KMS-11 (cell line): ENCODE measurements around the gene KLK13.

Source experiments
- H2AFZ ChIP-seq: fragments of 200-600 bp; sonication (generic); 2 replicates; pipeline ENCODE4 v1.6.1; 2016; ENCODE audit warnings: antibody characterized with exemption, mixed run types, low read depth
- H3K27ac ChIP-seq: fragments of 200-600 bp; sonication (generic); 2 replicates; pipeline ENCODE4 v1.6.1; 2016; ENCODE audit warnings: mild to moderate bottlenecking, mixed run types
- H3K27me3 ChIP-seq: fragments of 200-600 bp; sonication (generic); 2 replicates; pipeline ENCODE4 v1.6.1; 2017; ENCODE audit warnings: mild to moderate bottlenecking, low read depth, mixed run types, moderate library complexity; ENCODE audit not compliant: insufficient read depth
- H3K36me3 ChIP-seq: fragments of 200-600 bp; sonication (generic); 2 replicates; pipeline ENCODE4 v1.6.1; 2017; ENCODE audit warnings: mild to moderate bottlenecking, mixed run types; ENCODE audit not compliant: insufficient read depth
- H3K4me1 ChIP-seq: fragments of 200-600 bp; sonication (generic); 2 replicates; pipeline ENCODE4 v1.6.1; 2016; ENCODE audit warnings: mild to moderate bottlenecking, low read depth, mixed run types; ENCODE audit not compliant: poor library complexity, severe bottlenecking
- H3K4me2 ChIP-seq: fragments of 200-600 bp; sonication (generic); 2 replicates; pipeline ENCODE4 v1.7.0; 2016; ENCODE audit warnings: mild to moderate bottlenecking, mixed run types
- H3K4me3 ChIP-seq: fragments of 200-600 bp; sonication (generic); IDR thresholded peaks from 2 replicates; pipeline ENCODE4 v1.6.1; 2017; ENCODE audit warnings: low read depth, low read length, mixed read lengths; ENCODE audit not compliant: insufficient read depth
- H3K79me2 ChIP-seq: fragments of 200-600 bp; sonication (generic); 2 replicates; pipeline ENCODE4 v1.6.1; 2016; ENCODE audit warnings: low read depth, mixed run types; ENCODE audit not compliant: insufficient read depth
- H3K9ac ChIP-seq: fragments of 200-600 bp; sonication (generic); 2 replicates; pipeline ENCODE4 v1.6.1; 2016; ENCODE audit warnings: mild to moderate bottlenecking, mixed run types
- H4K20me1 ChIP-seq: fragments of 200-600 bp; sonication (generic); 2 replicates; pipeline ENCODE4 v1.6.1; 2016; ENCODE audit warnings: mild to moderate bottlenecking, mixed run types; ENCODE audit not compliant: insufficient read depth
- TF ChIP-seq, protein P1 (sequence below): fragments of 200-600 bp; sonication (generic); conservative IDR thresholded peaks from 2 replicates; pipeline ENCODE4 v1.6.1; 2017; ENCODE audit warnings: low read depth, mild to moderate bottlenecking, antibody characterized with exemption, low read length, moderate library complexity, mixed read lengths

The KLK13 gene

DNA sequence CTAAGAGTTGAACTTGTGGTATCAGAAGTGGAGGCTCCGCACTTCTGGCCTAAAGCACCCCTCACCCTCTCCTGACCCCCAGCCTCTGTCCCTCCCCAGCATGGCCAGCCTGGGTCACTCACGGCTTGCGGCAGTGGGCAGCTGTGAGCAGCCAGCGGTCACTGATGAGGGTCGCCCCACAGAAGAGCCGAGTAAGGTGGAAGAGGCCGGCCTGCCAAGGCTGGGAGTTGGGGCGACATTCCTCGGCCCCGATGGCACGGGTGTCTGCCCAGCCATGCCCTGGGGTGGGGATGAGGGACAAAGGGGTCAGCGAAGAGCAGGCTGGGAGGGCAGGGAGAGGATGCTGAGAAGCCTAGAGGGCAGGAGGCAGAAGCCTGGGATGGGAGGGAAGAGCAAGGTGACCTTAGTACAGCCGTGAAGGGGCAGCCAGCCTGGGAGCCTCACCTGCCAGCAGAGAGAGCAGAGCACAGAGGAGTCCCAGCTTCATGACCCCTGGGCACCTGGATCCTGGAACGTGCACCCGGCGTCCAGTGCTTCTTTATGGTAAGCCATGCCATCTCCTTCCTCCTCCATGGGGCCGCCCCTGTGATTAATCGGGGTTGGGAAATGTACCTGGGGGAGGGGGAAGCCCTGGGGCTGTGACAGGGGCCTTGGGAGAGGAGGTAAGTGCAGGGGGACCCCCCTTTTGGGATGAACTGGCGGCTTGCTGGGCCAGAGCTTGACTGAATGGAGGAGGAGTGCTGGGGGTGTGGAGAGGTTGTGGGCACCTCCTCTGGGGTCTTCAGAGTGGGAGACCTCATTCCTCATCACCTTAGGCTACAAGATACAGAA, 55.6 kb downstream of the KLK13 start:
- TF ChIP-seq, protein P1, sequence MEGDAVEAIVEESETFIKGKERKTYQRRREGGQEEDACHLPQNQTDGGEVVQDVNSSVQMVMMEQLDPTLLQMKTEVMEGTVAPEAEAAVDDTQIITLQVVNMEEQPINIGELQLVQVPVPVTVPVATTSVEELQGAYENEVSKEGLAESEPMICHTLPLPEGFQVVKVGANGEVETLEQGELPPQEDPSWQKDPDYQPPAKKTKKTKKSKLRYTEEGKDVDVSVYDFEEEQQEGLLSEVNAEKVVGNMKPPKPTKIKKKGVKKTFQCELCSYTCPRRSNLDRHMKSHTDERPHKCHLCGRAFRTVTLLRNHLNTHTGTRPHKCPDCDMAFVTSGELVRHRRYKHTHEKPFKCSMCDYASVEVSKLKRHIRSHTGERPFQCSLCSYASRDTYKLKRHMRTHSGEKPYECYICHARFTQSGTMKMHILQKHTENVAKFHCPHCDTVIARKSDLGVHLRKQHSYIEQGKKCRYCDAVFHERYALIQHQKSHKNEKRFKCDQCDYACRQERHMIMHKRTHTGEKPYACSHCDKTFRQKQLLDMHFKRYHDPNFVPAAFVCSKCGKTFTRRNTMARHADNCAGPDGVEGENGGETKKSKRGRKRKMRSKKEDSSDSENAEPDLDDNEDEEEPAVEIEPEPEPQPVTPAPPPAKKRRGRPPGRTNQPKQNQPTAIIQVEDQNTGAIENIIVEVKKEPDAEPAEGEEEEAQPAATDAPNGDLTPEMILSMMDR = no peak
- no peak overlapping the region for H3K9ac ChIP-seq
- H3K4me3 ChIP-seq = no peak overlapping the region
- H4K20me1 ChIP-seq = no peaks in the 10 kb centered on the region
- H3K4me1 ChIP-seq = no peaks in the 10 kb centered on the region
- no peaks in the 10 kb centered on the region for H3K79me2 ChIP-seq
- H3K36me3 ChIP-seq = no peaks in the 10 kb centered on the region
- H3K27me3 ChIP-seq = no peaks in the 10 kb centered on the region
- H2AFZ ChIP-seq = no peak overlapping the region
- no peak overlapping the region for H3K4me2 ChIP-seq
- no peak overlapping the region for H3K27ac ChIP-seq

DNA sequence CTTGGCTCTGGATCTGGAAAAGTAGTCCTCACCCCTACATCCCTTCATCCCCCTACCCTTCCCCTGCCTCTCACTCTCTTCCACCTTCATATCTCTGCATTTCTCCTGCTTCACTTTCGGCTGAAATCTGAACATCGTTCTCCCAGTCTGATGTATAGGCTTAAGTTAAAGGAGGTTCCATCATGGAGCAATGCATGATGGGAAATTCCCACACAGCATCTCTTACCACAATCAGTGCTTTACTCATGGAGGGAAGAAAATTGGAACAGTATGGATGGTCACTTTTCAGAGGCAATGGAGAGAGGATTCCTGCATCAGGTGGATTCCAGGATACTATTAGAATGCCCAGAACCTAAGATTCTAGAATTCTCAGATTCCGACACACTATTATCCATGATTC, 57.4 kb downstream of the KLK13 start:
- Histone ChIP-seq H3K4me3 (no peak overlapping the region), H3K27me3 (0 out of 2 replicates have a peak, but pooled peaks cover 2% of the 10 kb centered on the region), H3K79me2 (no peaks in the 10 kb centered on the region), H3K4me2 (no peak overlapping the region), H3K27ac (no peak overlapping the region), H4K20me1 (no peaks in the 10 kb centered on the region), H3K4me1 (no peaks in the 10 kb centered on the region), H3K9ac (no peak overlapping the region), H3K36me3 (no peaks in the 10 kb centered on the region), H2AFZ (no peak overlapping the region)
- TF ChIP-seq, protein P1 = no peak

DNA sequence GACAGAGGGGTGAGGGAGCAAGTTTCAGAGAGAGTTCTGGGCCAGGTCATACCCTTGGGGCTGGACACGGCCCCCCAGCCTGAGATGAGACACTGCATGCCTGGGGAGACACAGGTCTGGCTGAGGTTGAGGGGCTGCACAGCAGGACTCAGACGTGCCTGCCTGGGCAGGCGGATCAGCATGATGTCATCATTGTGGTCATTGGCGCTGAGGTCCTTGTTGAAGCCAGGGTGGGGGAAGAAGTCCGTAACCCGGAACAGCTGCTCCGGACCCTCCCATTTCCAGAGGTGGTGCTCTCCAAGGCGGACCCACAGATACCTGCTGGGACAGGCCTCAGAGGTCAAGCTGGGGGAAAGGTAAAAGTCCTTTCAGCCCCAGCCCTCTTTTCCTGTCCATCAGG, 58.5 kb downstream of the KLK13 start:
- no peaks in the 10 kb centered on the region for H3K4me1 ChIP-seq
- H2AFZ ChIP-seq = no peak overlapping the region
- H3K4me3 ChIP-seq = no peak overlapping the region
- H3K79me2 ChIP-seq = no peaks in the 10 kb centered on the region
- no peak overlapping the region for H3K27ac ChIP-seq
- no peaks in the 10 kb centered on the region for H4K20me1 ChIP-seq
- no peaks in the 10 kb centered on the region for H3K36me3 ChIP-seq
- TF ChIP-seq, protein P1 = no peak
- 0 out of 2 replicates have a peak, but pooled peaks cover 2% of the 10 kb centered on the region for H3K27me3 ChIP-seq
- H3K9ac ChIP-seq = no peak overlapping the region
- no peak overlapping the region for H3K4me2 ChIP-seq
